Esophagus squamous epithelium (tissue), 5 donors: ENCODE data around the gene UBE2G2. TPM values are rescaled to one million over a fixed set of nuclear protein-coding genes. Genes with fewer than 3 reads are reported as not detected.

ENCODE experiments used
- DNase-seq: peaks from one replicate; lab custom pipeline; 2025; lab: John Stamatoyannopoulos, UW
- H3K27ac ChIP-seq, 4 donors: fragments of 200-600 bp; sonication (generic); one replicate each; pipeline ENCODE4 v1.5.1; 2016 to 2019; ENCODE audit warnings: mild to moderate bottlenecking in 1 of 4
- H3K27me3 ChIP-seq, 4 donors: fragments of 200-600 bp; sonication (generic); 1 replicate in 3 of 4; 2 replicates in 1 of 4; pipeline versions ENCODE4 v1.5.1 to v1.6.0; 2017 to 2021; ENCODE audit warnings: antibody characterized with exemption in 1 of 4
- H3K36me3 ChIP-seq, 3 donors: fragments of 200-600 bp; sonication (generic); one replicate each; pipeline ENCODE4 v1.5.1; 2016 to 2019
- H3K4me1 ChIP-seq, 3 donors: fragments of 200-600 bp; sonication (generic); one replicate each; pipeline ENCODE4 v1.5.1; 2017 to 2019
- H3K4me3 ChIP-seq, 4 donors: fragments of 200-600 bp; sonication (generic); 1 replicate in 3 of 4; 2 replicates in 1 of 4; pipeline ENCODE4 v1.5.1; 2016 to 2019; ENCODE audit warnings: mild to moderate bottlenecking in 2 of 4, moderate library complexity in 1 of 4
- H3K9me3 ChIP-seq, 3 donors: fragments of 200-600 bp; sonication (generic); one replicate each; pipeline ENCODE4 v1.5.1; 2016 to 2019
- POLR2A ChIP-seq, 4 donors: fragments of 450-650 bp; IDR thresholded peaks; one replicate each; pipeline ENCODE4 v1.6.1; 2017; ENCODE audit warnings: antibody characterized with exemption in 4 of 4, mild to moderate bottlenecking in 4 of 4, moderate library complexity in 3 of 4
- WGBS, 2 donors: methylation state at CpG; one replicate each; pipeline ENCODE4 v1.1.5; 2018; 5-methylcytosine and 5-hydroxymethylcytosine counted together
- intact Hi-C: fragments of 100-400 bp; cut with DNase I; formaldehyde crosslinking; loops from one replicate; pipeline ENCODE4 v1.15.0; 2022
- total RNA-seq, 4 donors: library from RNA; depleted of rRNA; stranded (reverse); fragments of >200 nt; gene quantifications; one replicate each; pipeline ENCODE4 v1.1.0, GENCODE V29; 2016
- TF ChIP-seq, protein P1 (sequence below), 6 experiments: fragments of 450-650 bp in 4 of 6; fragments of 200-600 bp in 2 of 6; sonication (generic) in 2 of 6; IDR thresholded peaks; one replicate each; pipeline ENCODE4 v1.5.1; 2016 to 2019; ENCODE audit warnings: antibody characterized with exemption in 6 of 6, mild to moderate bottlenecking in 4 of 6, moderate library complexity in 4 of 6
- donor health status: DM: yes; HTN: yes; CAD: no.

Gene UBE2G2
- total RNA-seq, 4 donors from 2014 or later, result 27.9 to 70.0 (median 51.1) TPM

DNA sequence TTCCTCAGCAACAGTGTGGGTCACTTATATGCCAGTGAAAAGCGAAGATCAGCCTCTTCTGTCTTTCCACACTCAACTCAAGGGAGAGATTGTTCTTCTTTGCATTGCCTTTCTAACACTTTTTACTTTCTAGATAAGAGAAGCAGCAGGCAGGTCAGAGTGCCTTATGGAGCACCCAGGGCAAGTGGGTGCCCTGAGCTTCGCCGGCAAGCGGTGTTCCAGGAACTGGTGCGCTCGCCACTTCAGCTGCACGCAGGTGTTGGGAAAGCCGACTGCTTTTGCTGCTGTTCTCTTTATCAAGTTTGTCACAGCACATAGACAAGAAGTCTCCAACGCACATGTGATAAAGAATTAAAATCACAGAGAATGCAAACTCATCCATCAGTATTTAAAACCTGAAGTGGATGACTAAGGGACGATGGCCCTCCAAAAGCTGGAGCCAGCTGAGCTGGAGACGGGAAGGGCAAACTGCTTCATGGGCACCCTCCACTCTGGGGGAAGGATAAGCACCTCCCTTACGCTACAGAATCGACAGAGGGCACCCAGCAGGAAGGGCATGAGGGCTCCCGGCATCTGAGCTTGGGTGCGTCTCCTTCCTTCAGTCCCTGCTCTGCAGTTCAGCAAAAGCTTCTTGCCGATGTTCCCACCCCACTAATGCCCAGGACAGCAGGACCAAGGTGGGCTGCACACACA is 20.7 kb downstream of the UBE2G2 start:
- TF ChIP-seq POLR2A (IDR thresholded peaks at IDR 0.05), result no peak
- TF ChIP-seq, protein P1, sequence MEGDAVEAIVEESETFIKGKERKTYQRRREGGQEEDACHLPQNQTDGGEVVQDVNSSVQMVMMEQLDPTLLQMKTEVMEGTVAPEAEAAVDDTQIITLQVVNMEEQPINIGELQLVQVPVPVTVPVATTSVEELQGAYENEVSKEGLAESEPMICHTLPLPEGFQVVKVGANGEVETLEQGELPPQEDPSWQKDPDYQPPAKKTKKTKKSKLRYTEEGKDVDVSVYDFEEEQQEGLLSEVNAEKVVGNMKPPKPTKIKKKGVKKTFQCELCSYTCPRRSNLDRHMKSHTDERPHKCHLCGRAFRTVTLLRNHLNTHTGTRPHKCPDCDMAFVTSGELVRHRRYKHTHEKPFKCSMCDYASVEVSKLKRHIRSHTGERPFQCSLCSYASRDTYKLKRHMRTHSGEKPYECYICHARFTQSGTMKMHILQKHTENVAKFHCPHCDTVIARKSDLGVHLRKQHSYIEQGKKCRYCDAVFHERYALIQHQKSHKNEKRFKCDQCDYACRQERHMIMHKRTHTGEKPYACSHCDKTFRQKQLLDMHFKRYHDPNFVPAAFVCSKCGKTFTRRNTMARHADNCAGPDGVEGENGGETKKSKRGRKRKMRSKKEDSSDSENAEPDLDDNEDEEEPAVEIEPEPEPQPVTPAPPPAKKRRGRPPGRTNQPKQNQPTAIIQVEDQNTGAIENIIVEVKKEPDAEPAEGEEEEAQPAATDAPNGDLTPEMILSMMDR (IDR thresholded peaks at IDR 0.05), result no peak
- H3K4me1 ChIP-seq, result peaks cover 0 to 17% (median 0%) of the 10 kb centered on the region in 3 donors
- no peak overlapping the region for H3K4me3 ChIP-seq
- H3K27me3 ChIP-seq, result no peaks in the 10 kb centered on the region
- peaks cover 0 to 86% (median 0%) of the 10 kb centered on the region in 3 donors for H3K36me3 ChIP-seq
- no peaks in the 10 kb centered on the region for H3K9me3 ChIP-seq
- no peak overlapping the region for H3K27ac ChIP-seq
- 89 to 92% methylated on average over 12 to 14 of the region's 16 CpGs for WGBS, 2 donors
- no peak for DNase-seq
- intact Hi-C loops, result no loop called here

DNA sequence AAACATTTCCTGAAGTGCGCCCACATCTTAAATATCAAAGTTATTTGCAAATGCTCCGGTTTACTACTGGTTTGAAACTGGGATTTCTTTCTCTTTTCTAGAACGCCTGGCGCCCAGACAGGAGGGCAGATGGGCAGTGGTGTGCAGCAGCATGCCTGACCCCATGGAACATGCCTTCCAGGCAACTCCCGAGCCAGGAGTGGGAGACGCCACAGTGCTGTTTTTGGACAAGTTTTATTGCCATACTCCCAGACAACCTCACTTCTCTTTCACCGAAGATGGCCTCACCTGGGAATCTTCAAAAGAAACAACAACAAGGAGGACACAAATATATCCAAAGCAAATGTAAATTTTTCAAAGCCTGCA is 21.5 kb downstream of the UBE2G2 start:
- Histone ChIP-seq H3K4me1 (peaks cover 0 to 9% (median 0%) of the 10 kb centered on the region in 3 donors), H3K27me3 (no peaks in the 10 kb centered on the region), H3K9me3 (no peaks in the 10 kb centered on the region), H3K36me3 (peaks cover 0 to 86% (median under 1%) of the 10 kb centered on the region in 3 donors), H3K27ac (no peak overlapping the region), H3K4me3 (no peak overlapping the region)
- 51 to 80% methylated on average over 4 to 7 of the region's 7 CpGs for WGBS, 2 donors
- TF ChIP-seq, protein P1 (IDR thresholded peaks at IDR 0.05), result no peak
- no peak for TF ChIP-seq POLR2A (IDR thresholded peaks at IDR 0.05)
- no peak for DNase-seq
- intact Hi-C loops, result no loop called here

DNA sequence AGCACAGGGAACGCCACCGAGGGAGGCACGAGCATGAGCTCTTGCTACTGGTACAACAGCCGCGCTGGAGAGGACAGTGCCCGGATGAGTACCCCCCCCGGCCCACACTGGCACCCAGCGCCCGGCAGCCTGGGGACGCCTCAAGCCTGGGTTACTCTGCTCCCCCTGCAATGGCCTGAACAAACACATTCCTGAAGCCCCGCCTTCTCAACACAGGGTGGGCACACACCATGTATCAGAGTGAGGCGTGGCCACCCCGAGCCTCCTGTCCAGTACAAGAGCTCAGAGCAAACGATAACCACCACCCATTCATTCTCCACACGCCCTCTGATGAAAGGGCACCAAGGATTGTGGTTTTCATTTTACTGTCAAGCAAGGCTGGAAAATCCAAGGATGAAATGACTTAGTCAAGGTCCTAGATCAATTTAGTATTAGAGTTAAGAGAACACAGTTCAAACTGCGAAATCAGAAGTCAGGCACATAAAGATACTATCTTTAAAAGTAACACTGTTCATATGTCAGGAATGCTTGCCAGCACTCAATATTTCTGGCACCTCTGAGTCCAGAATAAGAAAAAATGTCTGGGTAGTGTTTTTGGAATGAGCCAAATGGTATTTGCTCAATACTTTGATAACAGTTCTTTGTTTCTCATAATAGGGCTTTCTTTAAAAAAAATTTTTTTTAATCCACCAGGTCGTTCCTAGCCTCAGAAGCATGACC is 22.0 kb downstream of the UBE2G2 start:
- no peak for DNase-seq
- Histone ChIP-seq H3K36me3 (peaks cover 4 to 86% (median 5%) of the 10 kb centered on the region in 3 donors), H3K4me1 (peaks cover 0 to 8% (median 0%) of the 10 kb centered on the region in 3 donors), H3K9me3 (no peaks in the 10 kb centered on the region), H3K4me3 (no peak overlapping the region), H3K27me3 (no peaks in the 10 kb centered on the region), H3K27ac (no peak overlapping the region)
- TF ChIP-seq, protein P1 (IDR thresholded peaks at IDR 0.05), result no peak
- TF ChIP-seq POLR2A (IDR thresholded peaks at IDR 0.05), result no peak
- WGBS, 2 donors, result 64 to 82% methylated on average over 4 to 11 of the region's 17 CpGs
- intact Hi-C loops, result no loop called here

DNA sequence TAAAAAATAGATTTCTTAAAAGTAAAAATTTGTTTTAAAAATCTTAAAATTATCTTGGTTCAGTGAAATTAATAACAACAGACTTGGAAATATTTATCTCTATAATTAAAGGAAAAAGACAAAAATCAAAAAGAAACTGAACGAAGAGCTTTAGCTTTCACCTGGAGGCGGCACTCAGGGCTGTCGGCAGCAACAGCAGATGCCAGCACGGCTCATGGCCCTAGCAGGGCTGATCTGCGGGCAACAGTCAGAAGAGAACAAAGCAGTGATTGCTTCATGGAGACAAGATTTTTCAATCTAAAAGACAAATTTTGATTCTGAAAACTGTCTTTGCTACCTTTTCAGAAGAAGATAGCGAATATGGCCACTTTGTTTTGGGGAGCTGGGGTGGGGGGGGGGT is 22.6 kb downstream of the UBE2G2 start:
- peaks cover 4 to 86% (median 6%) of the 10 kb centered on the region in 3 donors for H3K36me3 ChIP-seq
- intact Hi-C loops, result no loop called here
- no peaks in the 10 kb centered on the region for H3K9me3 ChIP-seq
- TF ChIP-seq, protein P1 (IDR thresholded peaks at IDR 0.05), result no peak
- no peak for TF ChIP-seq POLR2A (IDR thresholded peaks at IDR 0.05)
- peaks cover 0 to 12% (median 0%) of the 10 kb centered on the region in 3 donors for H3K4me1 ChIP-seq
- no peaks in the 10 kb centered on the region for H3K27me3 ChIP-seq
- H3K27ac ChIP-seq, result no peak overlapping the region
- 94 to 96% methylated on average over 5 to 6 of the region's 6 CpGs for WGBS, 2 donors
- no peak for DNase-seq
- H3K4me3 ChIP-seq, result no peak overlapping the region

DNA sequence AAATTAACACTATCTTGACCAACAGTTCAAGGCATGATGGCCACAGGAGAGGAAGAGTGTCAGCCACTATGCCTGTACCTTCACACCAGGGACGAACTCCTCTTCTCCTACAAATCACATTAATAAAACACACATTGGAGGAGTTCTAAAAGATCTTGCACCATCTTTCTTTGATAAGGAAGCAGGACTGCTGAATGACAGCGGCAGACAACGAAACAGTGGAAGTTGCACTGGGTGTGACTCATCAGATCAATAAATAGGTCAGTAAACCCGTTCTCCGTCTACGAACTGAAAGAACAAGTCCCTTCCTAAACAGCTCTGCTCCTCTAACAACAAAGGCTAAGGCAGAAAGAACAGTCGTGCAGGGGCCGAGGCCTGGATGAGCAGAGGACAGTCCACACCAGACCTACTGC is 23.1 kb downstream of the UBE2G2 start:
- peaks cover 4 to 86% (median 8%) of the 10 kb centered on the region in 3 donors for H3K36me3 ChIP-seq
- intact Hi-C loops, result no loop called here

More for the DNA sequence above, 23.1 kb downstream of the UBE2G2 start:
- TF ChIP-seq, protein P1 (IDR thresholded peaks at IDR 0.05), result no peak
- TF ChIP-seq POLR2A (IDR thresholded peaks at IDR 0.05), result no peak
- DNase-seq, result no peak
- WGBS, 2 donors, result 66 to 68% methylated on average over 8 of the region's 8 CpGs
- Histone ChIP-seq H3K27me3 (no peaks in the 10 kb centered on the region), H3K4me1 (peaks cover 0 to 16% (median 0%) of the 10 kb centered on the region in 3 donors), H3K4me3 (no peak overlapping the region), H3K9me3 (no peaks in the 10 kb centered on the region), H3K27ac (no peak overlapping the region)
